ENCODE results near the gene WDR77.

The WDR77 gene

DNA sequence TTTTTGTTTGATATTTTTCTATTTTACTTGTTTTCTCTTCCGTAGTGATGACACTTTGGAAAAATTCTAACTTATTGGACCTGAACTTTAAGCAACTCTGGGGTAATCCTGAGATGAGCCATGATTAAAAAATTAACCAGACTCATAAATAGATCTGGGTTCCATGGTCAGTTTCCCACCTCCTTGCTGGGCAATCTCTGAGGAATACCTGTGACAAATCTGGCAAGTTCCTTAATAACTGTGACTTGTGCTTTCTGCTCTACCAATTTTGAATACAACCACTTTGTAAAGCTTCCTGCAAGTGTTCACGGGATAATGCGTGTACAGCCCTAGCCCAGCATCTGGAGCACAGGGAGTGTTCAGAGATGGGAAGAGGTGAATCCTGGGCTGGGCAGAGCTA, 24.8 kb downstream of the WDR77 start:
- no peak for DNase-seq

DNA sequence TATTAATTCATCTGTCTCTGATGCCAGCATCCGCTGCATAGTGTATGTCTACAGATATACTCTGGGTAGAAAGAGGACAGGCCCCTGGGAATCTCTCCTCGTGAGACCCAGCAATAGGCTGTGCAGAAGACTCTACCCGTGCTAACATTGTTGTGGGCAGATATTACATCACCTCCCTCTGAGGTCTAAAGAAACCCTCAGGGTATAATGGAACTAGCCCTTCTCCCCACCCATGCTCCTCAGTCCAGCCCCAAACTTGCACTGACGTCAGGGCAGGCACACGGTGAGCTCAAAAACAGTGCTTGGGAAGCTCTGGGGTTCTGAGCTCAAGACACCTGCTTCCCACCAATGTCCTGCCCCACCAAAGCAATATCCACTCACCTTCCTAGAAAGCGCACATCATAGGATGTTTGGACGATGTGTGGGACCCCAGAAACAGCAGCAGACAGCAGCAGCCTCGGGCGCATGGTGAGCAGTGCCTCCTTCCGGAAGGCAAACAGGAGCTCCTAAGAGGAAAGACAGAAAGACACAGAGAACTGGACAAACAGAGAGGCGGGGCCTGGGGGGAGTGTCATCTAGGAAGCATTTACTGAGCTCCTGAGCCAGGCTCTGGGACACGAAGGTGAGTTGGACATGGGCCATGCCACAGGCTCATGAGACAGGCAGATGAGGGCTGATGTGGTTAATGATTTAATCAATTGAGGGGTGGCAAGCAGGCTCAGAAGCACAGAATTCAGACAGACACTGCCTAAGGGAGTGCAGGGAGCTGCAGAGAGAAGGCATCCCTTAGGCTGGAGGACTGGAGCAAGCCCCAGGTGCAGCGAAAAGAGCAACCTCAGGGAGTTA, 26.3 kb downstream of the WDR77 start:
- DNase-seq: no peak

DNA sequence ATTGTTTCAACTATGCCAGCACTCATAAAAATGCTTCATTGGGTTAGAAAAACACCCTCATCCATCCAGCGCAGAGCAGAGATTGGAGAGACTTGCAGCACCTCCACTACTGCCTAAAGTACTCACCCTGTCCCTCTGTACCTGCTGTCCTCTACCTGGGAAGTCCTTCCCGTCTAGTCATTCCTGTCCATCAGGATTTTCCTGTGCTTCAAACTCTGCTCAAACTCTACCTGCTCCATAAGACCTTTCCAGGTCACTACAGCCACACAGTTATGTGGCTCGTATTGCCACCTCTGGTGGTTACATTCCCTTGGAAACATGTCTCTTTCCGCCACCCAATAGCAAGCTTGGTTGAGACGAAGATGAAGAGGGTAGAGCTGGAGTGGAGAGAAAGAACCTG, 28.7 kb downstream of the WDR77 start:
- DNase-seq: no peak

DNA sequence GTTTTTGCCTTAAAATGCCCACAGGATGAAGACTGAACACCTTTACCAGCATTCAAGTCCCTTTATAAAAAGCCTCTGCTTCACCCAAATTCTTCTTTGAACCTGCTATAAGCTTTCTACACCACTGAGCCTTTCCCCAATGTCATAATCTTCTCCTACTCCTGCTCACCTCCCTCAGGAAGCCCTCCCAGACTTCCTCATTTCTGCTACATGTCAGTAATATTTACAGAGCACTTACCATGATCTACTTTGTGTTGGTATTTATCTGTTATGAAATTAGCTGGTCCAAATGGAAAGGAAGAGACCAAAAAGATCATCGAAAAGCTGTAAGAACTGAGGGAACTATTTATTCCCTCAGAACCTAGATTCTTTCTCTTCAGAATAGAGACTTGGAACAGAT, 30.0 kb downstream of the WDR77 start:
- DNase-seq: no peak

DNA sequence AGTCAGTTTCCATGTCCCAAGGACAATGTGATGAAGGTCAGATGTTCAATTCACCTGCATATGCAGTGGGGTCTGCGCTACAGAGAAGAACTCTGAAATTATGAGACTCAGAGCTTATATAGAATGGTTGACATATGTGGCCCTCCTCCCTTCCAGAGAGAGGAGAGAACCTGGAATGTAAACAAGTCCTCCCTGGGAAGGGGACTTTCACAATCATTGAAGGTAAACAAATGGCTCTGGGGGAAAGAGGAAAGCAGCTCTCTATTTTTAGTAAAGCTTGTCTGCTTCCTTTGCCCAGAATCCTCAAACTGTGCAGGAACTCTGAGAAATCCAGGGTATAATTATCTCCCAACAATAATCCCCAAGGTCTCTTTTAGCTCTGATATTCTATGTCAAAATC, 31.3 kb downstream of the WDR77 start:
- DNase-seq: no peak

DNA sequence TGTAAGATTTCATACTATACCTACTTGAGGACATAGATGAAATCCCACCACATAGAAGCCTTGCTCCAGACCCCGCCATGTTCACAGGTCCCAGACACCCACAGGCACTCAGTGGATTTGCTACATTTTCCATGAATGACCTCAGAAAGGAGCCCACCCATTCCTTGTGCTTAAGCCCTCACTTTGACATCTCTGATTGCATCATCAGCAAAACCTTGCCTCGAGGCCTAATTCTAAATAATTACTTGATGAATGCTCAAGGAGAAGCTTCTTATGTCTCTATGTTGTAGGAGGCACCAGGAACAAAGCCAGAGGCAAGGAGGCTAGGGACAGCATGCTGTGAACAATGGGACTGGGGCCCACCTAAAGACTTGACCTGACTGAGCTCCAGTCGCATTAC, 33.6 kb downstream of the WDR77 start:
- DNase-seq: no peak

DNA sequence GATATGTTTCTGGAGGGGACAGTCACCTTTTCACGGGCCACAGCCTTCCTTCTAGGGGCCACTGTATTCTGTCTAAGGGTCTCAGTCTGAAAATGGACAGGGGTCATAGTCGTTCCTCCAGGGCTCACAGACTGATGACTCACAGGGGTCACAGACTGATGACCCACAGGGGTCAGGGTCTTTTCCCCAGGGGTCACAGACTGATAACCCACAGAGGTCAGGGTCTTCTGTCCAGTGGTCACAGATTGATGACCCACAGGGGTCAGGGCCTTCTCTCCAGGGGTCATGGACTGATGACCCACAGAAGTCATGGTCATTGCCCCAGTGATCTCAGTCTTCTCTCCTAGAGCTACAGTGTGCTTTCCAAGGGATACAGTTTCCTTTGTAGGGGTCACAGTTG, 34.3 kb downstream of the WDR77 start:
- no peak for DNase-seq

DNA sequence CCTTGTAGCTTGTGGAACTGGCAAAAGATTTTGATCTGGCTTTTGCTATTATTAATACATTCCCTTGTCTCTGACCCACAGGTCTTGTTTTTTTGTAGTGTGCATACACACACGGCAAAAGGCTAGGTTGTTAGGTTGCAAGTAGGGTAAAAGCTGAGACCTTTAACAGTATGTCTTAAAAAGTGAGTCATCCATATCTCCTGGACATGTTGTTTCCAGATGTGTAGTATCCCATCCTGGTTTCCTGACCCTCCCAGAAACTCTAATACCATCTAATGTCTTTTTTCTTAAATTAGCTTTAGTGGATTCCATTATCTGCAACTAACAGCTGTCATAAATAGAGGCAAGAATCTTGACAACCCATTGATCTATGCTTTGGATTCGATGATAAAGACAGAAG, 36.2 kb downstream of the WDR77 start:
- no peak for DNase-seq

DNA sequence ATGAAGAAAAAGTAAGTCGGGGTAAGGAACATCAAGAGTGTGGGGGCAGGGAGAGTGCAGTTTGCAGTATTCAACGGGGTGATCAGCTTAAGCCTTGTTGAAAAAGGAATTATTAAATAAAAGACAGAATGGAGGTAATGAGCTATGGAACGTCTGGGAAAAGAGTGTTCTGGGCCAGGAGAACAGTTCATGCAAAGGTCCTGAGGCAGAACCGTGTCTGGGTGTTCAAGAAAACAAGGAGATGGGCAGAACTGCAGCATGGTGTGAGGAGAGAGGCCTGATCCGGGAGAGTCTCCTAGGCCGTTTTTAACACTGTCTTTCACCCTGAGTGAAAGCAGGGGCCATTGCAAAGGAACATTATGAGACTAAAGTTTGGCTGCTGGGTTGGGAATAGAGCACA, 41.8 kb downstream of the WDR77 start:
- no peak for DNase-seq

DNA sequence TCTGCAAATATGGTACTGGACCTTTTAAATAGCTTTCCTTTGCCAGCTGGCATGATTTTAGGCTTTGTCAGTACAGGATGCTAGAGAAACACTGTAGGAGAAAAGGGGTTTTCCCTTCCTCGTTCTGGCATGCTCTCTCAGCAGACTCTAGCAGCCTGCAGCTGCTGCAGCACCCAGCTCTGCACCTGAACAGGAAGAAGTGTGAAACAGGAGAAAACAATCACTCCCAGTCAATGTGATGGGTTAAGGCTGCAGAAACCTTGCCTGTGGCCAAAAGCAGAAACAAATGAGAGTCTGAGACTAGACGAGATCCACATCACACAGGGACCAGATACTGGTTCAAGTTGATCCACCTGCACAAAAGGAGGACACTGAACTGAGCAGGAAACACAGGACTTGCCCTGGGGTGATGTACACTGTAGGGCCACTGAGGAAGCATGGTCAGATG, 42.7 kb downstream of the WDR77 start:
- no peak for DNase-seq

DNA sequence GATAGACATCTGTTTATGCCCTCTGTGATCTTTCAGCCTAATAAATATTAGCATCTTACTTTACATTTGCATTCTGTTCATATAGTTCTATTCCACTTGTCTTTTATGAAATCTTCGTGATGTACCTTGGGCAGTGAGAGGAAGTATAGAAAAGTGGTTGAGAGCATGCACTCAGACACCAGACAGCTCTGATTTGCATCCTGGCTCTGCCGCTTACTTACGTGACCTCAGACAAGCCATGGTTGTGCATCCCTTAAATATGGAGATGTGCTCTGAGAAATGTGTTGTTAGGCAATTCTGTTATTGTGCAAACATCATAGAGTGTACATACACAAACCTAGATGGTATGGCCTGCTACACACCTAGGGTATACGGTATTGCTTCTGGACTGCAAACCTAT, 44.5 kb downstream of the WDR77 start:
- DNase-seq: no peak

DNA sequence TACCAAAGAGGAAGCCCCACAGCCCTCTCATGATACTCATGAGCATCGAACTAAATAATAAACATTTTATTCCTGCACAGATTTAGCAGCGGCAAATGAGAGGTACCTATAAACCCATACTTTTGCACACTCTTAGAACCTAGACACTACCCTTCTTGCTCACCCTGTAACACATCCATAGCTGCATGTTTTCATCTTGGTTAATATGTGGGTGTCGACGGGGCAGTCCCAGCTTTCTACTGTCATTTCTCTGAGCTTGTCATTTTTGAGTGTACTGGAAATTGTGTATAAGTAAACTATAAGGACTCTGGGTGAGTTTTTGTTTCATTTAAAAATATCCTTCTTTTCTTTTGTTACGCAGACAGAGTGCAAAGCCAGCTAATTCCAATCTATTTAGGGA, 47.0 kb downstream of the WDR77 start:
- DNase-seq: no peak

DNA sequence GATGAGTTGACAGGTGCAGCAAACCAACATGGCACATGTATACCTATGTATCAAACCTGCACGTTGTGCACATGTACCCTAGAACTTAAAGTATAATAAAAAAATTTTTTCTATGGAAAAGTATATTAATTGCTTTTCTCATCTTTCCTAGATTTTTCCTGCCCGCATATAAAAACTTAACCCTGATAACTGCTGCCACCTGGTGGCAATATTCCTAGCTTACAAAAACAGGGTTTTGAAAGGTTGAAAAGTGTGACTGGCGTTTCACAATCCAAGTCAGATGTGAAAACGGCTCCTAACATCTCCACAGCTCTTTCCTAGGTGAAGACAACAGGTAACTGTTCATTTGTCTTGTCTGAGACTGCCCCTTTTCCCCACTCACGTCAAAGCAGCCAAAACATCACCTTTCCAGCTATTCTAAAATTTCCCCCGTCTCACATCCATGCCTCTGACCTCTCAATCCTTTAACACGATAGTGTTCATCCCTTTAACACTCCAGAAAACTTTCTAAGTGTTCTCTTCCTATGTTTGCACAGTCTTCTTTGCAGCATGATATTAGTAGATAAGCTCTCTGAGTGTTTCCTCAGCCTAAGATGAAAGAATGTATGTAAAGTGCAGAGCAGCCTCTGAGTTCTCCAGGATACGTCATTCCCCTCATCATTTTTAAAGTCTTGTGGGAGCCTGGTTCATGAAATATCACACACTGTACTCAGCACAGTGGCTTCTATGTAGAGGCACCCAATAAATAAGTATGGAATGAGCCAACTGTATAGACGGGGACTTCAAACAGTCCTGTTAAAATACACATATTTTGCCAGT, 49.1 kb downstream of the WDR77 start:
- no peak for DNase-seq

DNA sequence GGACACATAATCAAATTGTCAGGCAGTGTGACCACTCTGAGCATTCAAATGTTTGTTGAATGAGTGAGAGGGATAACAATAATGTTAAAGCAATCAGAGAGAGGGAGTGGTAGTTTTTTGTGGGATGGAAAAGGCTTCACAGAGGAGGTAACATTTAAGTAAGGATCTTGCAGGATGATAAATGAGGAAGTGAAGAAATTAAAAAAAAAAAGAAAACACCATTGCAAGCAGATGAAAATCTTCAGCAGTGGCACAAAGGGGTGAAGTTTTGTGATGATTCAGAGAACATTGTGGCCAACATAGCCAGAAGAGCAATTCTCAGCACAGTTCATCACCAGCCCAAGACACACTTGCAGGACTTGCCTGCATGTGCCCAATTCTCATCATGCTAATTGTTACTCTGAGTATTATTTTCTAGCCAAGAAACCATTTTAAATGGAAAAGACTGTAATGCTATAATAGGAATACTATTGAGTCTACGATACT, 56.6 kb downstream of the WDR77 start:
- DNase-seq: no peak

DNA sequence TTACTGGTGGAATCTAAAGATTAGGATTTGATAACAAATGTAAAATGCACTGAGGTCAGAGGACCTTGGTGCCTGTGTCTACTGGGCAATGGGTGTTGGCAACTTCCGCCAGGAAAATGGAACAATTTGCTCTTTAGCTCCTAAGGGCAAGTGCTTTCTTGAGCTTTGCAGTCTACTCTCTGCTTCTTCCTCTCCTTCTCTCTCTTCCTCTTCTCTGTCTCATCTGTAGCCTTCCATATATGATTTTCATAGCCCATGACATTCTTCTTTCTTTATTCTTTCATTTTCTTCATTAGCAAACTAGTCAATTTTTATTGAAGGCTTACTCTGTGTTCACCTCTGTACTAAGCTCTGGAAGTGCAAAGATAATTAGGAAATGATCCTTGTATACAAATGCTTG, 57.0 kb downstream of the WDR77 start:
- DNase-seq: no peak

Data from NCI-H1048 (cell line).